HepG2 (cell line): ENCODE measurements around the gene HS3ST3B1. TPM values are rescaled to one million over a fixed set of nuclear protein-coding genes. Genes with fewer than 3 reads are reported as not detected.

Experiments
- BORCS8-MEF2B ChIP-seq: sonication (generic); formaldehyde crosslinking; IDR thresholded peaks from 2 replicates; pipeline ENCODE4 v1.8.0; 2022; ENCODE audit warnings: mild to moderate bottlenecking, missing genetic modification reagents
- FOSL2 ChIP-seq: sonication (generic); formaldehyde crosslinking; IDR thresholded peaks from 2 replicates; pipeline ENCODE4 v1.4.0; 2020; ENCODE audit warnings: missing genetic modification reagents
- HIVEP1 ChIP-seq: sonication (generic); formaldehyde crosslinking; IDR thresholded peaks from 2 replicates; pipeline ENCODE4 v1.4.0; 2020; ENCODE audit warnings: mild to moderate bottlenecking, missing genetic modification reagents
- IKZF1 ChIP-seq: fragments of 450-650 bp; IDR thresholded peaks from 2 replicates; pipeline ENCODE4 v1.7.1; 2016
- KMT2A ChIP-seq: sonication (generic); formaldehyde crosslinking; IDR thresholded peaks from 2 replicates; pipeline ENCODE4 v1.4.0; 2020; ENCODE audit warnings: missing genetic modification reagents
- MXD4 ChIP-seq: IDR thresholded peaks from 2 replicates; pipeline ENCODE4 v1.6.1; 2016; ENCODE audit warnings: mild to moderate bottlenecking, missing biosample characterization, missing genetic modification reagents
- MXI1 ChIP-seq: IDR thresholded peaks from 3 replicates; pipeline ENCODE4 v1.6.1; 2012; ENCODE audit warnings: low read depth, low read length, inconsistent platforms, borderline replicate concordance
- NCOA5 ChIP-seq: sonication (generic); formaldehyde crosslinking; IDR thresholded peaks from 2 replicates; pipeline ENCODE4 v1.4.0; 2020; ENCODE audit warnings: missing genetic modification reagents
- NRL ChIP-seq: sonication (generic); formaldehyde crosslinking; IDR thresholded peaks from 2 replicates; pipeline ENCODE4 v1.5.0; 2020; ENCODE audit warnings: missing genetic modification reagents, mild to moderate bottlenecking, moderate library complexity, borderline replicate concordance
- PBX2 ChIP-seq: IDR thresholded peaks from 2 replicates; pipeline ENCODE4 v1.6.1; 2016; ENCODE audit warnings: control low read depth
- POGK ChIP-seq: sonication (generic); formaldehyde crosslinking; conservative IDR thresholded peaks from 2 replicates; pipeline ENCODE4 v1.8.0; 2022; ENCODE audit warnings: mild to moderate bottlenecking, moderate library complexity, missing genetic modification reagents
- SP5 ChIP-seq: IDR thresholded peaks from 2 replicates; pipeline ENCODE4 v1.6.1; 2016; ENCODE audit warnings: low read depth, borderline replicate concordance
- ZC3H13 ChIP-seq: sonication (generic); formaldehyde crosslinking; IDR thresholded peaks from 2 replicates; pipeline ENCODE4 v1.8.1; 2023; ENCODE audit warnings: mild to moderate bottlenecking, missing genetic modification reagents, moderate library complexity
- ZFP41 ChIP-seq: sonication (generic); formaldehyde crosslinking; IDR thresholded peaks from 2 replicates; pipeline ENCODE4 v1.4.0; 2020; ENCODE audit warnings: mild to moderate bottlenecking, missing genetic modification reagents, borderline replicate concordance
- ZKSCAN5 ChIP-seq: sonication (generic); formaldehyde crosslinking; IDR thresholded peaks from 2 replicates; pipeline ENCODE4 v1.5.1; 2020; ENCODE audit warnings: mild to moderate bottlenecking, missing genetic modification reagents
- ZNF232 ChIP-seq: sonication (generic); formaldehyde crosslinking; IDR thresholded peaks from 2 replicates; pipeline ENCODE4 v1.4.0; 2020; ENCODE audit warnings: missing genetic modification reagents, borderline replicate concordance
- ZNF343 ChIP-seq: sonication (generic); formaldehyde crosslinking; IDR thresholded peaks from 2 replicates; pipeline ENCODE4 v1.4.0; 2020; ENCODE audit warnings: mild to moderate bottlenecking, missing genetic modification reagents
- ZNF572 ChIP-seq: sonication (generic); formaldehyde crosslinking; IDR thresholded peaks from 2 replicates; pipeline ENCODE4 v1.5.1; 2020; ENCODE audit warnings: mild to moderate bottlenecking, missing genetic modification reagents
- ZZZ3 ChIP-seq: sonication (generic); formaldehyde crosslinking; IDR thresholded peaks from 2 replicates; pipeline ENCODE4 v1.4.0; 2020; ENCODE audit warnings: missing genetic modification reagents, mild to moderate bottlenecking, borderline replicate concordance
- polyA plus RNA-seq, 8 experiments: library from polyadenylated mRNA; depleted of rRNA in 3 of 8; stranded (reverse) in 7 of 8; unstranded in 1 of 8; fragments of >200 nt; fragmentation: Illumina TruSeq in 4 of 8; extraction: Trizol in 4 of 8; gene quantifications; 2 replicates each; pipeline versions ENCODE4 v1.2.1 to v1.2.3, GENCODE V29; 2011 to 2016; ENCODE audit warnings: low read depth in 4 of 8, missing spikeins in 1 of 8, mixed read lengths in 1 of 8; ENCODE audit not compliant: insufficient read depth in 1 of 8
- total RNA-seq, 5 experiments: library from RNA; depleted of rRNA; stranded (reverse); fragments of >200 nt; fragmentation: Illumina TruSeq; extraction: Trizol; gene quantifications; 2 replicates each; pipeline ENCODE4 v1.2.3, GENCODE V29; 2016; ENCODE audit warnings: low read depth in 1 of 5
- TF ChIP-seq, protein P1 (sequence below): sonication (generic); formaldehyde crosslinking; IDR thresholded peaks from 2 replicates; pipeline ENCODE4 v1.8.0; 2022; ENCODE audit warnings: mild to moderate bottlenecking, missing genetic modification reagents, borderline replicate concordance
- TF ChIP-seq, protein P2 (sequence below): sonication (generic); formaldehyde crosslinking; conservative IDR thresholded peaks from 2 replicates; pipeline ENCODE4 v1.5.0; 2020; ENCODE audit warnings: missing genetic modification reagents
- TF ChIP-seq, protein P3 (sequence below): sonication (generic); formaldehyde crosslinking; IDR thresholded peaks from 2 replicates; pipeline ENCODE4 v1.4.0; 2020; ENCODE audit warnings: mild to moderate bottlenecking, low read depth, missing genetic modification reagents

The HS3ST3B1 gene
- total and polyA plus RNA-seq, 2 of the 13 experiments (the other 11 are each of a cell fraction or from before 2014, with no cell fraction given) = 15.7 to 39.5 TPM

DNA sequence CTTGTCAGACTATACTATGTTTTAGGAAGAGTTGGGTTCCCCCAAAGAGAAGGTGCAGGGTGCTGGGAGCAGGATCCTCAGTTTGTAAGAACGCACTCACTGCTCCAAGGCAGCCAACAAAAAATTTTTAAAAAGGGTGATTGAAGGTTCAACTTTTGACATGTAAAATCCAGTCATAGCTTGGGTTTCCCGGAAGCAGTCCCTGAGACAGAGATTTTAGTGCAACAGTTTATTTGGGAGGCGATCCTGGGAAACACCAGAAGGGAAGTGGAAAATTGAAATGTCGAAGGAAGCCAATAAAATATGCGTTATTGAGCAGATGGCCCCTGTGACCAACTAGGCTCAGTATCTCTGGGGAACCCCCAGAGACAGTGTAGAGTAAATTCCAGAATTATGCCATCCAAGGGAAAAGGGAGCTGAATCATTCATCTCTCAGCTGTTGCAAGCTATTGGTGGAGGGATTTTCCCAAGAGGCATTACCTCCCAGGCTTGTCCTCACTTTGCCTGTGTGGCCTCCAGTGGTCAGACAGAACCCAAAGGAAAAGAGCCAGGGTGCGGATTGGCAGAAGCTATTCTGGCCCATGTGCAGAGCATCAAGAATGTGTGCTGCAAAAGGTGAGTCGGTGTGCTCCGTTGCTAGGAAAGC lies 72.9 kb downstream of the HS3ST3B1 start (continued):
- TF ChIP-seq, protein P1, sequence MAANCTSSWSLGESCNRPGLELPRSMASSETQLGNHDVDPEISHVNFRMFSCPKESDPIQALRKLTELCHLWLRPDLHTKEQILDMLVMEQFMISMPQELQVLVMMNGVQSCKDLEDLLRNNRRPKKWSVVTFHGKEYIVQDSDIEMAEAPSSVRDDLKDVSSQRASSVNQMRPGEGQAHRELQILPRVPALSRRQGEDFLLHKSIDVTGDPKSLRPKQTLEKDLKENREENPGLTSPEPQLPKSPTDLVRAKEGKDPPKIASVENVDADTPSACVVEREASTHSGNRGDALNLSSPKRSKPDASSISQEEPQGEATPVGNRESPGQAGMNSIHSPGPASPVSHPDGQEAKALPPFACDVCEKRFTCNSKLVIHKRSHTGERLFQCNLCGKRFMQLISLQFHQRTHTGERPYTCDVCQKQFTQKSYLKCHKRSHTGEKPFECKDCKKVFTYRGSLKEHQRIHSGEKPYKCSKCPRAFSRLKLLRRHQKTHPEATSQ (CRISPR knock-in tag) = no peak
- peak; percentile 85; the same call in 1 of the 2 replicates for TF ChIP-seq HIVEP1 (CRISPR knock-in tag)
- TF ChIP-seq MXD4 (CRISPR knock-in tag) = 0 out of 2 replicates have a peak, but pooled peaks have one; percentile 54
- TF ChIP-seq NCOA5 = no peak
- no peak for TF ChIP-seq ZNF572 (CRISPR knock-in tag)
- peak; percentile 16 for TF ChIP-seq BORCS8-MEF2B (CRISPR knock-in tag)
- no peak for TF ChIP-seq ZNF343 (CRISPR knock-in tag)
- TF ChIP-seq NRL (CRISPR knock-in tag) = no peak
- TF ChIP-seq ZNF232 (CRISPR knock-in tag) = no peak
- no peak for TF ChIP-seq IKZF1
- no peak for TF ChIP-seq ZFP41 (CRISPR knock-in tag)
- TF ChIP-seq SP5 = no peak
- TF ChIP-seq, protein P2, sequence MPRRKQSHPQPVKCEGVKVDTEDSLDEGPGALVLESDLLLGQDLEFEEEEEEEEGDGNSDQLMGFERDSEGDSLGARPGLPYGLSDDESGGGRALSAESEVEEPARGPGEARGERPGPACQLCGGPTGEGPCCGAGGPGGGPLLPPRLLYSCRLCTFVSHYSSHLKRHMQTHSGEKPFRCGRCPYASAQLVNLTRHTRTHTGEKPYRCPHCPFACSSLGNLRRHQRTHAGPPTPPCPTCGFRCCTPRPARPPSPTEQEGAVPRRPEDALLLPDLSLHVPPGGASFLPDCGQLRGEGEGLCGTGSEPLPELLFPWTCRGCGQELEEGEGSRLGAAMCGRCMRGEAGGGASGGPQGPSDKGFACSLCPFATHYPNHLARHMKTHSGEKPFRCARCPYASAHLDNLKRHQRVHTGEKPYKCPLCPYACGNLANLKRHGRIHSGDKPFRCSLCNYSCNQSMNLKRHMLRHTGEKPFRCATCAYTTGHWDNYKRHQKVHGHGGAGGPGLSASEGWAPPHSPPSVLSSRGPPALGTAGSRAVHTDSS (CRISPR knock-in tag) = no peak
- peak; percentile 43; the same call in 1 of the 3 replicates for TF ChIP-seq MXI1
- no peak for TF ChIP-seq ZZZ3 (CRISPR knock-in tag)
- no peak for TF ChIP-seq PBX2
- no peak for TF ChIP-seq ZKSCAN5
- no peak for TF ChIP-seq KMT2A (CRISPR knock-in tag)
- TF ChIP-seq, protein P3, sequence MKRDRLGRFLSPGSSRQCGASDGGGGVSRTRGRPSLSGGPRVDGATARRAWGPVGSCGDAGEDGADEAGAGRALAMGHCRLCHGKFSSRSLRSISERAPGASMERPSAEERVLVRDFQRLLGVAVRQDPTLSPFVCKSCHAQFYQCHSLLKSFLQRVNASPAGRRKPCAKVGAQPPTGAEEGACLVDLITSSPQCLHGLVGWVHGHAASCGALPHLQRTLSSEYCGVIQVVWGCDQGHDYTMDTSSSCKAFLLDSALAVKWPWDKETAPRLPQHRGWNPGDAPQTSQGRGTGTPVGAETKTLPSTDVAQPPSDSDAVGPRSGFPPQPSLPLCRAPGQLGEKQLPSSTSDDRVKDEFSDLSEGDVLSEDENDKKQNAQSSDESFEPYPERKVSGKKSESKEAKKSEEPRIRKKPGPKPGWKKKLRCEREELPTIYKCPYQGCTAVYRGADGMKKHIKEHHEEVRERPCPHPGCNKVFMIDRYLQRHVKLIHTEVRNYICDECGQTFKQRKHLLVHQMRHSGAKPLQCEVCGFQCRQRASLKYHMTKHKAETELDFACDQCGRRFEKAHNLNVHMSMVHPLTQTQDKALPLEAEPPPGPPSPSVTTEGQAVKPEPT (CRISPR knock-in tag) = no peak
- no peak for TF ChIP-seq ZC3H13 (CRISPR knock-in tag)
- peak; percentile 83 for TF ChIP-seq FOSL2 (CRISPR knock-in tag)
- peak; percentile 33; the same call in 1 of the 2 replicates for TF ChIP-seq POGK (CRISPR knock-in tag)
